ENCODE results near the gene APOL3.

The APOL3 gene

GRCh38 chr22:36149441-36149840, 11.1 kb downstream of the APOL3 start:
- no peak for TF ChIP-seq CTCF (IDR thresholded peaks at IDR 0.05; ENCODE audit: borderline replicate concordance, insufficient read depth, low read depth, low read length)
- no peak overlapping the region for H3K4me3 ChIP-seq (ENCODE audit: low read depth, low read length)

DNA sequence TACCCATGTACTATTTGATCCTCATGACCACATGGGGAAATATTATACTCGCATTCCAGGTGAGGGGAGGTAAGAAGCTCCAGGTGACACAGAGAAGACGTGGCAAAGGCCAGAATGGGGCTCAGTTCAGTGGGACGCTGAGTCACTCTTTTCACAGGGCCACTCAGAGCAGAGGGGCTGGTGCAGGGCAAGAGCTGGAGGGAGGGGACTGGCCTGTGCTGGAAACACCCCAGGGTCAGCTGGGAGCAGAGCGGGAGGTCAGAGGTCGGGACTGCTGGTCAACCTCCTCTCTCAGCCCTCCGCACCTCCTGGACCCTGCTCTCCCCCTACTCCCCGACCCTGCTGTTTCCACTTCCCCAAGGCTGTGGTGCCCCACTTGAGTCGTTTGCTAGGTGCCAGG, 12.1 kb downstream of the APOL3 start:
- no peak overlapping the region for H3K4me3 ChIP-seq (ENCODE audit: low read depth, low read length)
- no peak for TF ChIP-seq CTCF (IDR thresholded peaks at IDR 0.05; ENCODE audit: borderline replicate concordance, insufficient read depth, low read depth, low read length)

- TF ChIP-seq CTCF (IDR thresholded peaks at IDR 0.05; ENCODE audit: borderline replicate concordance, insufficient read depth, low read depth, low read length), result no peak
Observed at GRCh38 chr22:36147196-36147791, 13.3 kb downstream of the APOL3 start.

DNA sequence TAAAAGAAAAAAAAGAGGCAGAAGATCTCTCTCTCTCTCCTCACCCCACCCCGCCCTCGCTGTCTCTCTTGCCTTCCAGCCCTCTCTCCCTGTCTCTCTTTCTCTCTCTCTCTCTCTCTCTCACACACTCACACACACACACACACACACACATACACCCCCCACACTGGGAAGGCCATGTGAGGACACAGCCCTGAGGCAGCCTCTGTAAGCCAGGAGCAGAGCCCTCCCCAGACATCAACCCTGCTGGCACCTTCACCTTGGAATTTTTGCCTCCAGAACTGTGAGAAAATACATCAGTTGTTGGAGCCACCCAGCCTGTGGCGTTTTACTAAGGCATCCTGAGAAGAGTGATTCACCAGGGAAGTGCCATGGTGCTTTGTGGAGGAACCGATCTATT, 14.7 kb downstream of the APOL3 start:
- TF ChIP-seq CTCF (IDR thresholded peaks at IDR 0.05; ENCODE audit: borderline replicate concordance, insufficient read depth, low read depth, low read length), result no peak
- no peak overlapping the region for H3K4me3 ChIP-seq (ENCODE audit: low read depth, low read length)

More at GRCh38 chr22:36147196-36147791, 13.3 kb downstream of the APOL3 start:
- no peak overlapping the region for H3K4me3 ChIP-seq (ENCODE audit: low read depth, low read length)

DNA sequence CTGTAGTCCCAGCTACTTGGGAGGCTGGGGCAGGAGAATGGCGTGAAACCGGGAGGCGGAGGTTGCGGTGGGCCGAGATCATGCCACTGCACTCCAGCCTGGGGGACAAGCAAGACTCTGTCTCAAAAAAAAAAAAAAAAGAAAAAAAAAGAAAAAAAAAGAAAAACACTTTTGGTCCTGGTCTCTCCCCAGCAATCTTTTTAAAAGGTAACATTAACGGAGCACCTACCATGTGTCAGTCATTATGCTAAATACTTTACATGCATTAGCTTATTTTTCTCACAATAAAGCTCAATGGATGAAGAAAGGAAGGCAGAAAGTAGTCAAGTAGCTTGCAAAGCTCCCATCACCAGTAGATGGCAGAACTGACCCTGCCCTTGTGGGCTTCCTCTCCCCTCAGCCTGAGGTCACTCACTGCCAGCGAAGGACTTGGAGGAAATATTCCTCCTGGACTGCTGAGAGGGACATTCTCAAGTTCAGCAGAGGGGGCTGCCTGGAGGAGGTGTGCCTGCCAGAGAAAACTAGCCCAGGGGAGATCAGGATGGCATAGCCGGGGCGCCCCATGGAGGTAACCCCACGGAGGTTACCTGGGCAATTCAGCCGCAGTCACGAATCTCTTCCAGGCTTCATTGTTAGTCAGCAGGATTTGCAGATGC, 15.5 kb downstream of the APOL3 start:
- peak; percentile 66 for TF ChIP-seq CTCF (IDR thresholded peaks at IDR 0.05; ENCODE audit: borderline replicate concordance, insufficient read depth, low read depth, low read length)
- H3K4me3 ChIP-seq (ENCODE audit: low read depth, low read length), result no peak overlapping the region

DNA sequence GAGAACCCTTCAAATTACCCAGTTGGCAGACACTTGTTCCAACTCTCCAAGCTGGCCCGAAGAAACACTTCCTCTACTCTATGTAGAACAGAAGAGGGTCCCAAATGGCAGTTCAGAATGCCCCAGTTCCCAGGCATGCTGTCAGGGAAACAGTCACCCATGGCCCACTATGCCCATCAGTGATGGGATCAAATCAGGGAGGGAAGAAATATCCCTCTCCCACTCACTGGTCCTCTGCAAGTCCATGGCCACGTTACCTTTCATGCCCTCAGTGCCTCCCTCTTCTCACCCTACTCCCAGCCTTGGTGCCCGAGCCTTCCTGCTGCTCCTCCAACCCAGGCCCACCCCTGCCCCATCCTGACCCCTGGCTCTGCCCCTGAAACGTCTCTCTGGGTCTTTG, 16.6 kb downstream of the APOL3 start:
- no peak for TF ChIP-seq CTCF (IDR thresholded peaks at IDR 0.05; ENCODE audit: borderline replicate concordance, insufficient read depth, low read depth, low read length)
- no peak overlapping the region for H3K4me3 ChIP-seq (ENCODE audit: low read depth, low read length)

All from GM12875 (cell line).